HepG2 (cell line): ENCODE measurements around the gene ERLIN1. TPM values are rescaled to one million over a fixed set of nuclear protein-coding genes. Genes with fewer than 3 reads are reported as not detected.

Experiments
- ATAC-seq: fragments of 200-7000 bp; cut with Tn5 transposase; 3 replicates; pipeline ENCODE4 v1.9.1; 2020; ENCODE audit warnings: mild to moderate bottlenecking, moderate library complexity
- BruUV-seq: library from RNA; stranded (reverse); fragments of 400-500 nt; replicated peaks from 2 replicates; lab custom pipeline; 2021; lab: Mats Ljungman, UMichigan
- CTCF ChIA-PET: fragments of 300-600 bp; formaldehyde crosslinking; extraction: SDS; loops from one replicate; lab custom pipeline; 2021; ENCODE audit warnings: low total read pairs, inconsistent platforms, low intra/inter-chr PET ratio; lab: Yijun Ruan, JAX
- POLR2A ChIA-PET: fragments of 350-600 bp; sonication (Branson Sonifier 250); formaldehyde crosslinking; loops from one replicate; lab custom pipeline; 2020; ENCODE audit warnings: antibody characterized with exemption, inconsistent platforms; lab: Yijun Ruan, JAX
- DNase-seq: peaks from one replicate; pipeline ENCODE4 v3.0.0-alpha.2; 2015; ENCODE audit warnings: low spot score
- FAIRE-seq: peaks from 3 replicates; lab custom pipeline; 2011; peaks lifted over from hg19 to GRCh38; lab: Jason Lieb, UNC
- H2AFZ ChIP-seq: one replicate; pipeline ENCODE4 v1.6.1; 2011; ENCODE audit warnings: low read length, inconsistent platforms
- H3K27ac ChIP-seq: fragments of 300-600 bp; 3 replicates; pipeline ENCODE4 v1.8.0; 2011; ENCODE audit warnings: mixed run types, mild to moderate bottlenecking, mixed read lengths, low read length, inconsistent platforms; ENCODE audit not compliant: insufficient read depth; ENCODE audit errors: extremely low read length
- H3K27me3 ChIP-seq, 2 experiments: fragments of 200-600 bp in 1 of 2; 2 replicates in 1 of 2; 3 replicates in 1 of 2; pipeline versions ENCODE4 v1.6.0 to v1.8.0; 2011; ENCODE audit warnings: low read length in 2 of 2, mild to moderate bottlenecking in 2 of 2, moderate library complexity in 2 of 2, inconsistent platforms in 1 of 2; ENCODE audit not compliant: insufficient read depth in 2 of 2, control insufficient read depth in 1 of 2
- H3K36me3 ChIP-seq, 2 experiments: fragments of 200-600 bp in 1 of 2; replicated peaks in 1 of 2; 2 replicates in 1 of 2; 3 replicates in 1 of 2; pipeline versions ENCODE4 v1.5.1 to v1.8.0; 2011; ENCODE audit warnings: low read length in 2 of 2, inconsistent platforms in 1 of 2; ENCODE audit not compliant: insufficient read depth in 2 of 2, control insufficient read depth in 1 of 2
- H3K4me1 ChIP-seq: 2 replicates; pipeline ENCODE4 v1.5.1; 2012; ENCODE audit warnings: low read length, inconsistent platforms; ENCODE audit not compliant: insufficient read depth
- H3K4me2 ChIP-seq: 2 replicates; pipeline ENCODE4 v1.6.0; 2011; ENCODE audit warnings: low read depth, low read length, inconsistent platforms
- H3K4me3 ChIP-seq, 3 experiments: fragments of 200-600 bp in 1 of 3; sonication (generic), shearing (Covaris generic) in 1 of 3; replicated peaks in 1 of 3; 2 replicates each; pipeline ENCODE4 v1.5.1; 2011 to 2016; ENCODE audit warnings: low read length in 3 of 3, inconsistent platforms in 2 of 3, low read depth in 2 of 3, mild to moderate bottlenecking in 2 of 3, control low read depth in 1 of 3, mixed read lengths in 1 of 3; ENCODE audit not compliant: insufficient read depth in 1 of 3
- H3K79me2 ChIP-seq: one replicate; pipeline ENCODE4 v1.6.1; 2011; ENCODE audit warnings: low read length, inconsistent platforms; ENCODE audit not compliant: insufficient read depth
- H3K9ac ChIP-seq: 2 replicates; pipeline ENCODE4 v1.6.0; 2011; ENCODE audit warnings: mild to moderate bottlenecking, low read depth, low read length, inconsistent platforms; ENCODE audit not compliant: insufficient read depth
- H3K9me3 ChIP-seq: 2 replicates; pipeline ENCODE4 v1.5.1; 2012; ENCODE audit warnings: mild to moderate bottlenecking, low read length
- H4K20me1 ChIP-seq: 2 replicates; pipeline ENCODE4 v1.6.0; 2011; ENCODE audit warnings: inconsistent platforms, mild to moderate bottlenecking, low read length, moderate library complexity; ENCODE audit not compliant: insufficient read depth
- STAT5B ChIP-seq: sonication (generic); formaldehyde crosslinking; IDR thresholded peaks from 2 replicates; pipeline ENCODE4 v1.4.0; 2020; ENCODE audit warnings: missing genetic modification reagents
- WGBS: methylation state at CpG from one replicate; pipeline ENCODE4 v1.1.6; 2017; ENCODE audit warnings: low lambda C conversion rate; 5-methylcytosine and 5-hydroxymethylcytosine counted together
- in situ Hi-C: cut with HindIII; loops from 2 replicates; pipeline ENCODE4 v1.10.0; 2017; ENCODE audit warnings: low pct_unique_long_range_greater_than_20kb; ENCODE audit not compliant: extremely low pct_ligation_motif_present
- intact Hi-C: fragments of 100-400 bp; cut with micrococcal nuclease; formaldehyde crosslinking; loops from one replicate; pipeline ENCODE4 v1.10.0; 2022; ENCODE audit not compliant: unreplicated experiment
- polyA plus RNA-seq, 8 experiments: library from polyadenylated mRNA; depleted of rRNA in 3 of 8; stranded (reverse) in 7 of 8; unstranded in 1 of 8; fragments of >200 nt; fragmentation: Illumina TruSeq in 4 of 8; extraction: Trizol in 4 of 8; gene quantifications; 2 replicates each; pipeline versions ENCODE4 v1.2.1 to v1.2.3, GENCODE V29; 2011 to 2016; ENCODE audit warnings: low read depth in 4 of 8, missing spikeins in 1 of 8, mixed read lengths in 1 of 8; ENCODE audit not compliant: insufficient read depth in 1 of 8
- total RNA-seq, 5 experiments: library from RNA; depleted of rRNA; stranded (reverse); fragments of >200 nt; fragmentation: Illumina TruSeq; extraction: Trizol; gene quantifications; 2 replicates each; pipeline ENCODE4 v1.2.3, GENCODE V29; 2016; ENCODE audit warnings: low read depth in 1 of 5
- TF ChIP-seq, protein P1 (sequence below): sonication (generic); formaldehyde crosslinking; IDR thresholded peaks from 2 replicates; pipeline ENCODE4 v1.8.0; 2022; ENCODE audit warnings: mild to moderate bottlenecking, missing genetic modification reagents, moderate library complexity
- TF ChIP-seq, protein P2 (sequence below): IDR thresholded peaks from 2 replicates; pipeline ENCODE4 v1.6.1; 2016; ENCODE audit warnings: mild to moderate bottlenecking, missing biosample characterization, missing genetic modification reagents
- TF ChIP-seq, protein P3 (sequence below): sonication (generic); formaldehyde crosslinking; IDR thresholded peaks from 2 replicates; pipeline ENCODE4 v1.4.0; 2020; ENCODE audit warnings: missing genetic modification reagents

The ERLIN1 gene
- total and polyA plus RNA-seq, 2 of the 13 experiments (the other 11 are each of a cell fraction or from before 2014, with no cell fraction given): 56.8 to 69.3 TPM

DNA sequence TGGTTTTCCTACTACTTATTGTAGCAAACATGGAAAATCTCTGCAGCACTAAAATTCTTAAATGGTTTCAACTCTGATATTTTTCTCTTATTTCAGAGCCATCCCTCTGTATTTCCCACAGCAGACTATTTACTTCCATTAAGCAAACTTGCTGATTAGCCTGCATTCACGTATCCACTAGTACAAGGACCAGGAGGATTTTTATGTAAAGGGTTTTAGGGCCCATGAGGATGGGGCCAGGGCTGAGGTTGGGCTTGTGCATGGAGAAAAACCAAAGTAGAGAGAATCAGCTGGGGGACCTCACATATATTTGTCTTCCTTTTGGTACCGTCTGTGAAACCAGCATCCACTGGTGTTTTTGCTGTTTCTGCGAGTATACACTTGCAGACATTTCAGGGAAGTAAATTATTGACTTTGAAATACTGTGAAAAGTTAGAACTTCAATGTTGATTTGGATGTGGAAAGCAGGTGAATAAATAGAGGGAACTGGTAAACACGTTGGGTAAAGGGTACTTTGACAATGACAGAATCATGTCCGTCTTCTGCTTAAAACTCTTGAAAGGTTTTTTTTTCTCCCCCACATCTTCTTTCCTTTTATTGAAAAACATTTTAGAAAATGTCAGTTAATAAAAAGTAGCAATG lies 44.3 kb downstream of the ERLIN1 start:
- Histone ChIP-seq H3K9me3 (no peaks in the 10 kb centered on the region), H2AFZ (no peak overlapping the region), H3K27me3 (no peaks in the 10 kb centered on the region), H4K20me1 (no peaks in the 10 kb centered on the region), H3K79me2 (no peaks in the 10 kb centered on the region), H3K4me3 (no peak overlapping the region), H3K4me1 (peaks cover 12% of the 10 kb centered on the region), H3K9ac (no peak overlapping the region), H3K27ac (no peak overlapping the region), H3K36me3 (no peaks in the 10 kb centered on the region), H3K4me2 (no peak overlapping the region; the same call in 1 of the 2 replicates)
- POLR2A ChIA-PET: no interaction called here
- no peak for FAIRE-seq
- in situ Hi-C loops (no loop called here), intact Hi-C loops (no loop called here)
- 2% methylated on average over 5 of the region's 5 CpGs for WGBS
- no TSS peak for BruUV-seq
- CTCF ChIA-PET: no interaction called here
- DNase-seq: no peak
- no peak for ATAC-seq
- no peak for TF ChIP-seq STAT5B (CRISPR knock-in tag)
- TF ChIP-seq, protein P1, sequence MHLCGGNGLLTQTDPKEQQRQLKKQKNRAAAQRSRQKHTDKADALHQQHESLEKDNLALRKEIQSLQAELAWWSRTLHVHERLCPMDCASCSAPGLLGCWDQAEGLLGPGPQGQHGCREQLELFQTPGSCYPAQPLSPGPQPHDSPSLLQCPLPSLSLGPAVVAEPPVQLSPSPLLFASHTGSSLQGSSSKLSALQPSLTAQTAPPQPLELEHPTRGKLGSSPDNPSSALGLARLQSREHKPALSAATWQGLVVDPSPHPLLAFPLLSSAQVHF (CRISPR knock-in tag): no peak
- TF ChIP-seq, protein P2, sequence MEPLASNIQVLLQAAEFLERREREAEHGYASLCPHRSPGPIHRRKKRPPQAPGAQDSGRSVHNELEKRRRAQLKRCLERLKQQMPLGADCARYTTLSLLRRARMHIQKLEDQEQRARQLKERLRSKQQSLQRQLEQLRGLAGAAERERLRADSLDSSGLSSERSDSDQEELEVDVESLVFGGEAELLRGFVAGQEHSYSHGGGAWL (CRISPR knock-in tag): no peak

DNA sequence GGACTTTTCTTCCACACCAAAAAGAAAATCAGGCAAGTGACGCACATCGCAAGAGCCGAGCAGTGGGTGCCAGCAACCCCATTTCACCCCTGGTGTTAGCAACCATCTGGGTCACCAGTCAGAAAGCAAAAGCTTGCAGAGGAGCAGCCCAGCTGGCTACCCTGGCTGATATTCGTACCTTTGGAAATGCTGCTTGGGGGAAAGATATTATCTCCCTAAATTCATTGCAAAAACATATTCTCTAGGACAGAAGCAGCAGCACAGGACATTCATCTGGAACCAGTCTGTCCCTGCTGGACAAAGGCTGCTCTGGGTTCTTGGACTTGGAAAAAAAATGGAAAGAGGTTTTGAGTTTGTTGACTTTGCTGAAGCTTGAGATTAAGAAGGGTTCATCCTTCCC lies 45.8 kb downstream of the ERLIN1 start:
- Histone ChIP-seq H3K9ac (no peak overlapping the region), H3K36me3 (no peaks in the 10 kb centered on the region), H3K27ac (no peak overlapping the region), H3K4me2 (no peak overlapping the region), H3K9me3 (no peaks in the 10 kb centered on the region; the same call in 1 of the 2 replicates), H3K27me3 (no peaks in the 10 kb centered on the region), H3K4me1 (peaks cover 16% of the 10 kb centered on the region), H2AFZ (no peak overlapping the region), H4K20me1 (no peaks in the 10 kb centered on the region), H3K4me3 (no peak overlapping the region), H3K79me2 (no peaks in the 10 kb centered on the region)
- ATAC-seq: no peak
- CTCF ChIA-PET: no interaction called here
- FAIRE-seq: no peak
- DNase-seq: no peak
- 81% methylated on average over 4 of the region's 4 CpGs for WGBS
- intact Hi-C loops: no loop called here
- POLR2A ChIA-PET: no interaction called here
- no TSS peak for BruUV-seq
- TF ChIP-seq, protein P3, sequence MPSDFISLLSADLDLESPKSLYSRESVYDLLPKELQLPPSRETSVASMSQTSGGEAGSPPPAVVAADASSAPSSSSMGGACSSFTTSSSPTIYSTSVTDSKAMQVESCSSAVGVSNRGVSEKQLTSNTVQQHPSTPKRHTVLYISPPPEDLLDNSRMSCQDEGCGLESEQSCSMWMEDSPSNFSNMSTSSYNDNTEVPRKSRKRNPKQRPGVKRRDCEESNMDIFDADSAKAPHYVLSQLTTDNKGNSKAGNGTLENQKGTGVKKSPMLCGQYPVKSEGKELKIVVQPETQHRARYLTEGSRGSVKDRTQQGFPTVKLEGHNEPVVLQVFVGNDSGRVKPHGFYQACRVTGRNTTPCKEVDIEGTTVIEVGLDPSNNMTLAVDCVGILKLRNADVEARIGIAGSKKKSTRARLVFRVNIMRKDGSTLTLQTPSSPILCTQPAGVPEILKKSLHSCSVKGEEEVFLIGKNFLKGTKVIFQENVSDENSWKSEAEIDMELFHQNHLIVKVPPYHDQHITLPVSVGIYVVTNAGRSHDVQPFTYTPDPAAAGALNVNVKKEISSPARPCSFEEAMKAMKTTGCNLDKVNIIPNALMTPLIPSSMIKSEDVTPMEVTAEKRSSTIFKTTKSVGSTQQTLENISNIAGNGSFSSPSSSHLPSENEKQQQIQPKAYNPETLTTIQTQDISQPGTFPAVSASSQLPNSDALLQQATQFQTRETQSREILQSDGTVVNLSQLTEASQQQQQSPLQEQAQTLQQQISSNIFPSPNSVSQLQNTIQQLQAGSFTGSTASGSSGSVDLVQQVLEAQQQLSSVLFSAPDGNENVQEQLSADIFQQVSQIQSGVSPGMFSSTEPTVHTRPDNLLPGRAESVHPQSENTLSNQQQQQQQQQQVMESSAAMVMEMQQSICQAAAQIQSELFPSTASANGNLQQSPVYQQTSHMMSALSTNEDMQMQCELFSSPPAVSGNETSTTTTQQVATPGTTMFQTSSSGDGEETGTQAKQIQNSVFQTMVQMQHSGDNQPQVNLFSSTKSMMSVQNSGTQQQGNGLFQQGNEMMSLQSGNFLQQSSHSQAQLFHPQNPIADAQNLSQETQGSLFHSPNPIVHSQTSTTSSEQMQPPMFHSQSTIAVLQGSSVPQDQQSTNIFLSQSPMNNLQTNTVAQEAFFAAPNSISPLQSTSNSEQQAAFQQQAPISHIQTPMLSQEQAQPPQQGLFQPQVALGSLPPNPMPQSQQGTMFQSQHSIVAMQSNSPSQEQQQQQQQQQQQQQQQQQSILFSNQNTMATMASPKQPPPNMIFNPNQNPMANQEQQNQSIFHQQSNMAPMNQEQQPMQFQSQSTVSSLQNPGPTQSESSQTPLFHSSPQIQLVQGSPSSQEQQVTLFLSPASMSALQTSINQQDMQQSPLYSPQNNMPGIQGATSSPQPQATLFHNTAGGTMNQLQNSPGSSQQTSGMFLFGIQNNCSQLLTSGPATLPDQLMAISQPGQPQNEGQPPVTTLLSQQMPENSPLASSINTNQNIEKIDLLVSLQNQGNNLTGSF (CRISPR knock-in tag): no peak
- in situ Hi-C loops: no loop called here
